GM18907 (cell line): Measurements from ENCODE around the gene APOB.

Experiments
- ATAC-seq: cut with Tn5 transposase; IDR thresholded peaks from one replicate; pipeline ENCODE4 v1.9.1; 2021; ENCODE audit warnings: mild to moderate bottlenecking, moderate library complexity; ENCODE audit not compliant: unreplicated experiment

The APOB gene

DNA sequence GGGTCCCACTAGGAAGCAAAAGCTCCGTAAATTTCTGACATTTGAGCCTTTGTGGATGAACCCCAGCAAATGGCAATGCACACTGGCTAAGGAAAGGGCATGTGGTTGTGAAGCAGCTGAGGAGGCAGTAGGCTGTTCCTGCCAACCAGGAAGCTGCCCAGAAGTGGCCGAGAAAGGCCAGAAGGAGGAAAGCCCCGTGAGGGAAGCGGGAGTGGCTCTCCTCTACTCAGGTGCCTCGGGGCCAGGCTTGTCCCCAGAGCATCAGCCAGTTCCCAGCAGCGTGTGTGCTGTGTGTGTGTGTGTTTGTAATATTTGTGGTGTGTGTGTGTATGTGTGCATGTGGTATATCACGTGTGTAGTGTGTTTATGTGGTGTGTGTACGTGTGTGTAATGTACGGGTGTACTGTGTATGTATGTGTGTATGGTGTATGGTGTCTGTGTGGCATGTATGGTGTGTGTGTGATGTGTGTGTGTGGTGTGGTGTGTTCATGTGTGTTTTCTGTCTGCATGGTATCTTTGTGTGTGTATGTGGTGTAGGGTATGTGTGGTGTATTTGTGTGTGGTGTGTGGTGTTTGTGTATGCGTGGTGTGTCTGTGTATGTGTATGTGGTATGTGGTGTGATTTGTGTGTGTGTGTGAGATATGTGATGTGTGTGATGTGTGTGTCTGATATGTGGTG, 90.6 kb downstream of the APOB start:
- ATAC-seq: no peak
